GM12878 (cell line): ENCODE results near the gene PDE7B. TPM values are rescaled to one million over a fixed set of nuclear protein-coding genes. Genes with fewer than 3 reads are reported as not detected.

Experiments used
- ATAC-seq: fragments of 200-7000 bp; cut with Tn5 transposase; 3 replicates; pipeline ENCODE4 v1.9.1; 2020; ENCODE audit warnings: mild to moderate bottlenecking, moderate library complexity
- BruUV-seq: library from RNA; stranded (reverse); fragments of 400-500 nt; replicated peaks from 2 replicates; lab custom pipeline; 2021; lab: Mats Ljungman, UMichigan
- CTCF ChIA-PET: fragments of 300-600 bp; sonication (Branson Sonifier 250); formaldehyde crosslinking; extraction: SDS; loops from one replicate; lab custom pipeline; 2021; ENCODE audit warnings: inconsistent platforms; lab: Yijun Ruan, JAX
- POLR2A ChIA-PET: fragments of 350-600 bp; formaldehyde crosslinking; extraction: SDS; loops from one replicate; lab custom pipeline; 2021; ENCODE audit warnings: inconsistent platforms; lab: Charles Lee
- RAD21 ChIA-PET: fragments of 300-600 bp; sonication (Branson Sonifier 250); formaldehyde crosslinking; loops from one replicate; lab custom pipeline; 2023; ENCODE audit warnings: antibody characterized with exemption; ENCODE audit not compliant: unreplicated experiment; lab: Charles Lee
- SMC1A ChIA-PET: fragments of 300-600 bp; sonication (Branson Sonifier 250); formaldehyde crosslinking; loops from one replicate; lab custom pipeline; 2023; ENCODE audit not compliant: unreplicated experiment, uncharacterized antibody; lab: Charles Lee
- DNase-seq: peaks from one replicate; pipeline ENCODE4 v3.0.0-alpha.2; 2011; ENCODE audit warnings: low read depth, low spot score
- FAIRE-seq: peaks from 3 replicates; lab custom pipeline; 2011; peaks lifted over from hg19 to GRCh38; lab: Jason Lieb, UNC
- H2AFZ ChIP-seq: 2 replicates; pipeline ENCODE4 v1.6.0; 2011; ENCODE audit warnings: low read depth, low read length, control low read depth; ENCODE audit not compliant: control insufficient read depth
- H3K27ac ChIP-seq: 2 replicates; pipeline ENCODE4 v1.5.1; 2011; ENCODE audit warnings: control low read depth; ENCODE audit not compliant: control insufficient read depth, insufficient read depth
- H3K27me3 ChIP-seq, 2 experiments: replicated peaks in 1 of 2; 2 replicates each; pipeline versions ENCODE4 v1.6.0 to v1.6.1; 2011; ENCODE audit warnings: low read length in 1 of 2; ENCODE audit not compliant: control insufficient read depth in 2 of 2, insufficient read depth in 2 of 2
- H3K36me3 ChIP-seq, 2 experiments: 2 replicates each; pipeline ENCODE4 v1.5.1; 2011; ENCODE audit warnings: low read length in 1 of 2; ENCODE audit not compliant: control insufficient read depth in 2 of 2, insufficient read depth in 2 of 2
- H3K4me1 ChIP-seq: 2 replicates; pipeline ENCODE4 v1.6.1; 2011; ENCODE audit warnings: mild to moderate bottlenecking, low read length, moderate library complexity, mixed read lengths; ENCODE audit not compliant: control insufficient read depth, insufficient read depth
- H3K4me2 ChIP-seq: 2 replicates; pipeline ENCODE4 v1.6.0; 2011; ENCODE audit warnings: control low read depth; ENCODE audit not compliant: control insufficient read depth, insufficient read depth
- H3K4me3 ChIP-seq: fragments of 200-600 bp; sonication (generic); 2 replicates; pipeline ENCODE4 v1.5.1; 2016
- H3K79me2 ChIP-seq: 2 replicates; pipeline ENCODE4 v1.6.0; 2011; ENCODE audit warnings: low read length; ENCODE audit not compliant: control insufficient read depth, insufficient read depth
- H3K9ac ChIP-seq: 2 replicates; pipeline ENCODE4 v1.8.0; 2011; ENCODE audit warnings: low read length, control low read depth, mixed read lengths; ENCODE audit not compliant: control insufficient read depth, insufficient read depth
- H3K9me3 ChIP-seq: replicated peaks from 3 replicates; pipeline ENCODE4 v1.5.1; 2011; ENCODE audit warnings: mild to moderate bottlenecking, low read length; ENCODE audit not compliant: control insufficient read depth, insufficient read depth
- H4K20me1 ChIP-seq: 2 replicates; pipeline ENCODE4 v1.6.0; 2011; ENCODE audit not compliant: control insufficient read depth, insufficient read depth
- E2F8 ChIP-seq: fragments of 450-650 bp; IDR thresholded peaks from 2 replicates; pipeline ENCODE4 v1.6.1; 2018; ENCODE audit warnings: mild to moderate bottlenecking, low read depth, moderate library complexity; ENCODE audit not compliant: partially characterized antibody
- RAD51 ChIP-seq: fragments of 450-650 bp; IDR thresholded peaks from 2 replicates; pipeline ENCODE4 v1.6.1; 2016; ENCODE audit warnings: moderate library complexity, mild to moderate bottlenecking, inconsistent platforms
- SIN3A ChIP-seq: IDR thresholded peaks from 2 replicates; pipeline ENCODE4 v1.6.1; 2012; ENCODE audit warnings: low read depth, low read length, improper control_type of control experiment
- WGBS: methylation state at CpG from one replicate; pipeline ENCODE4 v1.1.6; 2016; ENCODE audit warnings: low lambda C conversion rate; ENCODE audit not compliant: insufficient replicate concordance, insufficient coverage; ENCODE audit errors: missing lambda C conversion rate; 5-methylcytosine and 5-hydroxymethylcytosine counted together
- in situ Hi-C: fragments of 300-500 bp; cut with MboI; formaldehyde crosslinking; loops from 9 replicates; pipeline ENCODE4 v1.14.3; 2018; ENCODE audit warnings: mixed read lengths
- intact Hi-C: fragments of 100-400 bp; cut with micrococcal nuclease; formaldehyde crosslinking; loops from one replicate; pipeline ENCODE4 v1.14.2; 2022; ENCODE audit not compliant: unreplicated experiment
- polyA plus RNA-seq, 11 experiments: library from polyadenylated mRNA; depleted of rRNA in 4 of 11; unstranded in 6 of 11; stranded (reverse) in 5 of 11; fragments of >200 nt; fragmentation: Nextera tagmentation in 4 of 11; fragmentation: Illumina TruSeq in 1 of 11; extraction: Ambion mirVana in 4 of 11; extraction: Trizol in 1 of 11; gene quantifications; 1 replicate in 1 of 11; 2 replicates in 10 of 11; pipeline versions ENCODE4 v1.2.1 to v1.2.3, GENCODE V29; 2011 to 2016; ENCODE audit warnings: inconsistent platforms in 2 of 11, missing spikeins in 2 of 11, low read depth in 1 of 11
- total RNA-seq, 4 experiments: library from RNA; depleted of rRNA in 3 of 4; stranded (reverse); fragments of >200 nt in 3 of 4; fragmentation: Illumina TruSeq in 1 of 4; extraction: Trizol in 1 of 4; gene quantifications; 2 replicates each; pipeline versions ENCODE4 v1.2.1 to v1.2.3, GENCODE V29; 2013 to 2021

PDE7B gene
- total and polyA plus RNA-seq, 10 of the 15 experiments (the other 5 are each of a cell fraction or from before 2014, with no cell fraction given): not detected

GRCh38 chr6:136012943-136013342, 161.4 kb downstream of the PDE7B start:
- in situ Hi-C loops: no loop called here
- POLR2A ChIA-PET: no interaction called here
- TF ChIP-seq SIN3A (no peak), E2F8 (no peak), RAD51 (no peak)

More at GRCh38 chr6:136012943-136013342, 161.4 kb downstream of the PDE7B start:
- Histone ChIP-seq H3K4me2 (no peak overlapping the region), H2AFZ (no peak overlapping the region), H3K9me3 (no peaks in the 10 kb centered on the region), H3K4me1 (no peaks in the 10 kb centered on the region), H4K20me1 (no peaks in the 10 kb centered on the region), H3K4me3 (no peak overlapping the region), H3K9ac (no peak overlapping the region), H3K36me3 (no peaks in the 10 kb centered on the region), H3K79me2 (no peaks in the 10 kb centered on the region), H3K27ac (no peak overlapping the region), H3K27me3 (no peaks in the 10 kb centered on the region; a peak in 1 of 4 replicates)
- ATAC-seq (no peak), FAIRE-seq (no peak), DNase-seq (no peak)
- intact Hi-C loops: no loop called here
- no TSS peak for BruUV-seq
- ChIA-PET CTCF (no interaction called here), SMC1A (no interaction called here), RAD21 (no interaction called here)
- 0% methylated on average over 1 of the region's 1 CpG for whole genome bisulfite sequencing
